Hepatocyte (in vitro differentiated cells): Measurements from ENCODE around the gene CYP1A2. TPM values are rescaled to one million over a fixed set of nuclear protein-coding genes. Genes with fewer than 3 reads are reported as not detected.

ENCODE experiments used
- DNase-seq: peaks from one replicate; pipeline ENCODE4 v3.0.0-alpha.2; 2016; ENCODE audit warnings: low spot score
- H2AFZ ChIP-seq: fragments of 200-600 bp; sonication (generic); 2 replicates; pipeline ENCODE4 v1.6.0; 2016; ENCODE audit warnings: antibody characterized with exemption, mild to moderate bottlenecking
- H3K27ac ChIP-seq: fragments of 200-600 bp; sonication (generic); 2 replicates; pipeline ENCODE4 v1.5.1; 2016; ENCODE audit warnings: mild to moderate bottlenecking
- H3K27me3 ChIP-seq: fragments of 200-600 bp; sonication (generic); 2 replicates; pipeline ENCODE4 v1.6.1; 2016
- H3K36me3 ChIP-seq: fragments of 200-600 bp; sonication (generic); replicated peaks from 2 replicates; pipeline ENCODE4 v1.5.1; 2016; ENCODE audit warnings: low read depth; ENCODE audit not compliant: insufficient read depth
- H3K4me1 ChIP-seq: fragments of 200-600 bp; sonication (generic); 2 replicates; pipeline ENCODE4 v1.5.1; 2016; ENCODE audit warnings: mild to moderate bottlenecking, moderate library complexity; ENCODE audit not compliant: insufficient read depth
- H3K4me2 ChIP-seq: fragments of 200-600 bp; sonication (generic); 2 replicates; pipeline ENCODE4 v1.6.0; 2016
- H3K4me3 ChIP-seq: fragments of 200-600 bp; sonication (generic); 2 replicates; pipeline ENCODE4 v1.5.1; 2016; ENCODE audit warnings: mild to moderate bottlenecking
- H3K79me2 ChIP-seq: fragments of 200-600 bp; sonication (generic); 2 replicates; pipeline ENCODE4 v1.6.0; 2017; ENCODE audit warnings: mild to moderate bottlenecking
- H3K9me2 ChIP-seq: fragments of 200-600 bp; sonication (generic); replicated peaks from 2 replicates; pipeline ENCODE4 v1.6.0; 2017; ENCODE audit warnings: mild to moderate bottlenecking; ENCODE audit not compliant: insufficient read depth
- H3K9me3 ChIP-seq: fragments of 200-600 bp; sonication (generic); 2 replicates; pipeline ENCODE4 v1.5.1; 2016; ENCODE audit warnings: low read depth, mild to moderate bottlenecking
- H4K20me1 ChIP-seq: fragments of 200-600 bp; sonication (generic); 2 replicates; pipeline ENCODE4 v1.6.0; 2016; ENCODE audit warnings: mild to moderate bottlenecking; ENCODE audit not compliant: insufficient read depth, poor library complexity, severe bottlenecking
- EZH2 ChIP-seq: fragments of 200-600 bp; sonication (generic); IDR thresholded peaks from 2 replicates; pipeline ENCODE4 v1.6.1; 2016; ENCODE audit warnings: antibody characterized with exemption, mild to moderate bottlenecking, borderline replicate concordance
- EZH2phosphoT487 ChIP-seq: fragments of 200-600 bp; sonication (generic); IDR thresholded peaks from one replicate; pipeline ENCODE4 v1.6.1; 2018; ENCODE audit warnings: antibody characterized with exemption, mild to moderate bottlenecking, low read depth, moderate library complexity; ENCODE audit not compliant: unreplicated experiment, severe bottlenecking
- WGBS: methylation state at CpG from one replicate; pipeline ENCODE4 v1.1.6; 2016; ENCODE audit warnings: low lambda C conversion rate; ENCODE audit errors: missing lambda C conversion rate; 5-methylcytosine and 5-hydroxymethylcytosine counted together
- polyA plus RNA-seq: library from polyadenylated mRNA; unstranded; fragments of >200 nt; fragmentation: Nextera tagmentation; extraction: Ambion mirVana; gene quantifications from 2 replicates; pipeline ENCODE4 v1.2.1, GENCODE V29; 2016
- total RNA-seq: library from RNA; depleted of rRNA; stranded (reverse); fragments of >200 nt; gene quantifications from 2 replicates; pipeline ENCODE4 v1.2.3, GENCODE V29; 2014
- TF ChIP-seq, protein P1 (sequence below): fragments of 200-600 bp; sonication (generic); IDR thresholded peaks from 2 replicates; pipeline ENCODE4 v1.5.1; 2016; ENCODE audit warnings: antibody characterized with exemption, mild to moderate bottlenecking; ENCODE audit not compliant: poor library complexity

Gene CYP1A2
- total and polyA plus RNA-seq, 2 experiments from 2014 or later, result 0.17 TPM; not detected in 1

GRCh38 chr15:74725225-74725774, 23.3 kb upstream of the CYP1A2 start, which contains the start of gene CYP1A1:
Gene CYP1A1, minus strand, starts transcription at chr15:74725528. Its CDS starts 2,431 bp downstream, at chr15:74723097.
- no peaks in the 10 kb centered on the region for H3K9me3 ChIP-seq
- H4K20me1 ChIP-seq, result no peaks in the 10 kb centered on the region
- H3K79me2 ChIP-seq, result no peaks in the 10 kb centered on the region
- no peaks in the 10 kb centered on the region for H3K36me3 ChIP-seq
- peak within 1 kb of the TSS; percentile 94 for H3K27ac ChIP-seq
- 12% methylated on average over 10 of the region's 10 CpGs for WGBS
- peaks cover 8% of the 10 kb centered on the region for H3K27me3 ChIP-seq
- H3K4me2 ChIP-seq, result peak within 1 kb of the TSS; percentile 95
- H3K4me1 ChIP-seq, result peaks cover 7% of the 10 kb centered on the region
- H2AFZ ChIP-seq, result peak within 1 kb of the TSS; percentile 63
- H3K4me3 ChIP-seq, result peak within 1 kb of the TSS; percentile 48
- TF ChIP-seq, protein P1, sequence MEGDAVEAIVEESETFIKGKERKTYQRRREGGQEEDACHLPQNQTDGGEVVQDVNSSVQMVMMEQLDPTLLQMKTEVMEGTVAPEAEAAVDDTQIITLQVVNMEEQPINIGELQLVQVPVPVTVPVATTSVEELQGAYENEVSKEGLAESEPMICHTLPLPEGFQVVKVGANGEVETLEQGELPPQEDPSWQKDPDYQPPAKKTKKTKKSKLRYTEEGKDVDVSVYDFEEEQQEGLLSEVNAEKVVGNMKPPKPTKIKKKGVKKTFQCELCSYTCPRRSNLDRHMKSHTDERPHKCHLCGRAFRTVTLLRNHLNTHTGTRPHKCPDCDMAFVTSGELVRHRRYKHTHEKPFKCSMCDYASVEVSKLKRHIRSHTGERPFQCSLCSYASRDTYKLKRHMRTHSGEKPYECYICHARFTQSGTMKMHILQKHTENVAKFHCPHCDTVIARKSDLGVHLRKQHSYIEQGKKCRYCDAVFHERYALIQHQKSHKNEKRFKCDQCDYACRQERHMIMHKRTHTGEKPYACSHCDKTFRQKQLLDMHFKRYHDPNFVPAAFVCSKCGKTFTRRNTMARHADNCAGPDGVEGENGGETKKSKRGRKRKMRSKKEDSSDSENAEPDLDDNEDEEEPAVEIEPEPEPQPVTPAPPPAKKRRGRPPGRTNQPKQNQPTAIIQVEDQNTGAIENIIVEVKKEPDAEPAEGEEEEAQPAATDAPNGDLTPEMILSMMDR, result no peak
- TF ChIP-seq EZH2 (no peak), EZH2phosphoT487 (no peak)
- DNase-seq, result peak; percentile 73
- no peaks in the 10 kb centered on the region for H3K9me2 ChIP-seq

- peak overlapping the region; percentile 63 for H2AFZ ChIP-seq
Measured at GRCh38 chr15:74725845-74726773, 22.5 kb upstream of the CYP1A2 start.

GRCh38 chr15:74726774-74727164, 21.9 kb upstream of the CYP1A2 start:
- Histone ChIP-seq H3K4me2 (peak overlapping the region; percentile 95), H2AFZ (peak overlapping the region; percentile 63), H3K36me3 (no peaks in the 10 kb centered on the region), H3K4me1 (peaks cover 7% of the 10 kb centered on the region), H3K9me2 (no peaks in the 10 kb centered on the region), H3K4me3 (peak overlapping the region; percentile 48), H3K9me3 (no peaks in the 10 kb centered on the region), H3K79me2 (no peaks in the 10 kb centered on the region), H3K27ac (peak overlapping the region; percentile 94), H4K20me1 (no peaks in the 10 kb centered on the region), H3K27me3 (peaks cover 8% of the 10 kb centered on the region)
- 73% methylated on average over 18 of the region's 24 CpGs for WGBS
- TF ChIP-seq EZH2phosphoT487 (no peak), EZH2 (no peak)
- TF ChIP-seq, protein P1, result no peak
- no peak for DNase-seq

More at GRCh38 chr15:74725845-74726773, 22.5 kb upstream of the CYP1A2 start:
- no peak for TF ChIP-seq EZH2
- TF ChIP-seq, protein P1, result no peak
- no peak for TF ChIP-seq EZH2phosphoT487
- Histone ChIP-seq H3K79me2 (no peaks in the 10 kb centered on the region), H3K27me3 (peaks cover 8% of the 10 kb centered on the region), H3K4me1 (peaks cover 7% of the 10 kb centered on the region), H3K27ac (peak overlapping the region; percentile 94), H3K4me3 (peak overlapping the region; percentile 48), H3K9me3 (no peaks in the 10 kb centered on the region), H3K4me2 (peak overlapping the region; percentile 95), H3K36me3 (no peaks in the 10 kb centered on the region), H3K9me2 (no peaks in the 10 kb centered on the region), H4K20me1 (no peaks in the 10 kb centered on the region)
- WGBS, result 3% methylated on average over 63 of the region's 86 CpGs
- peak; percentile 88 for DNase-seq
